ENCODE measurements around the gene WASF3. TPM values are rescaled to one million over a fixed set of nuclear protein-coding genes. Genes with fewer than 3 reads are reported as not detected.

WASF3 gene, protein sequence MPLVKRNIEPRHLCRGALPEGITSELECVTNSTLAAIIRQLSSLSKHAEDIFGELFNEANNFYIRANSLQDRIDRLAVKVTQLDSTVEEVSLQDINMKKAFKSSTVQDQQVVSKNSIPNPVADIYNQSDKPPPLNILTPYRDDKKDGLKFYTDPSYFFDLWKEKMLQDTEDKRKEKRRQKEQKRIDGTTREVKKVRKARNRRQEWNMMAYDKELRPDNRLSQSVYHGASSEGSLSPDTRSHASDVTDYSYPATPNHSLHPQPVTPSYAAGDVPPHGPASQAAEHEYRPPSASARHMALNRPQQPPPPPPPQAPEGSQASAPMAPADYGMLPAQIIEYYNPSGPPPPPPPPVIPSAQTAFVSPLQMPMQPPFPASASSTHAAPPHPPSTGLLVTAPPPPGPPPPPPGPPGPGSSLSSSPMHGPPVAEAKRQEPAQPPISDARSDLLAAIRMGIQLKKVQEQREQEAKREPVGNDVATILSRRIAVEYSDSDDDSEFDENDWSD
- 15.3 and 18.8 TPM in 2 replicates for total RNA-seq

DNA sequence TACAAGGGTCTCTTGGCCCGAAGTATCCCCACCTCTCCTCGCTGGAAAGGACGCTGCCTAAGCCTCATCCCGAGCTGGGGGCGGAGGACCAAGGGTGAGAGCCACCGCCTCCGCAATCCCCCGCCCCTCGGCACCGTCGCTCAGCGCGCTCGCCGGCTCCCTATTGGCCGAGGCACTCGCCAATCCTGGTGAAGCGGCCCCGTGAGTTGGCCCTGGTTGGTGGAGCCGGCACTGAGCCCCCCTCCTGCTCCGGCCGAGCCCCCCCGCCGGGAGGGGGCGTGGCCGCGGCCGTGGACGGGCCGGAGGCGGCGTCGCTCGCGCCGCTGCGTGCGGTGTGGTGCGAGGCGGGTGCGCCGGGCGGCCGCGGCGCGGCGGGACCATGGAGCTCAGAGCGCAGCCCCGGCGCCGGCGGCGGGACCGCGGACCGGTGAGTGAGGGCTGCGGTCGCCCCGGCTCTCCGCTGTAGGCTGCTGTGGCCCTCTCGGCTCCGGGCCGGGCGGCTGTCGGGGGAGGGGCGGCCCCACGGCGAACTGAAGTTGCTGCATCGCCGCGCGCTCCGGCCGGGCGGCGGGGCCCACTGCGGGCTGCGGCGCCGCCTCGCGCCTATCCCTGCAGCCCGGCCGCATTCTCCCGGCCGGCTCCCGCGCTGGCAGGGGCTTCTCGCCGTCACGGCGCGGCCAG lies at the start of gene WASF3:
Gene WASF3, plus strand, starts transcription at position 291 of the 681 bp plus-strand sequence. CDS start 84,588 bp downstream, outside the sequence.

Other genes starting within 250 kb of the WASF3 start
- not detected in 2 replicates for gene GPR12, start 203.1 kb downstream of the WASF3 start, total RNA-seq